HG03103 (cell line): Measurements from ENCODE around the gene GRIK4.

Experiments used
- ATAC-seq: cut with Tn5 transposase; IDR thresholded peaks from one replicate; pipeline ENCODE4 v1.9.1; 2021; ENCODE audit warnings: low read depth; ENCODE audit not compliant: unreplicated experiment

GRIK4 gene

DNA sequence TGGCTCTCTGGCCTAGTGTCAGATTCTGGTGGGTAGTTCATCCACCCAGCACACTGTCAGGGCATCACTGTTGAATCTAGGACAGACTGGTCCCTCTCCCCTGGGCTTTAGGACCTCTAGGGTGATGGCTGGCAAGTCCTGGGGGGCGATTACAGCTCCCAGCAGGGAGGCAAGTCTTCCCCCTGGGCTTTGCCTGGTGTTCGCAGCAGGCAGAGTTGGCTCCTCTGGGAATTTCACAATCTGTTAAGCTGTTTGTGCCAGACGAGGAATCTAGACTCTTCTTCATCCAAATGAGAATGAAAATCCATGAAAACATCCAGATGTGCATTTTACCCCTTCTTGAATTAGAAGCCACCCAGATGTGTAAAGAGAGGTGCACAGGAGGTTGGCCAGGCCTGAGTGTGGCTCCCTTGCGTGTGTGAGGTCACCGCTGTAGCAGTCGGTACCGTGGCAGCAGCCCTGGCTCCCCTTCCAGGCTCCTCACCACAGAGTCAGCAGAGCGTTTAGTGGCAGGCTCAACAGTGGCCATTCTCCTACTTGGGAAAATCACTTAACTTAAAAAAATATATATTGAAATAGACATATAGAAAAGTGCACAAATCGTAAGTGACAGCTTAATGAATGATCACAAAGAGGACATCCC lies 412.4 kb downstream of the GRIK4 start:
- no peak for ATAC-seq

DNA sequence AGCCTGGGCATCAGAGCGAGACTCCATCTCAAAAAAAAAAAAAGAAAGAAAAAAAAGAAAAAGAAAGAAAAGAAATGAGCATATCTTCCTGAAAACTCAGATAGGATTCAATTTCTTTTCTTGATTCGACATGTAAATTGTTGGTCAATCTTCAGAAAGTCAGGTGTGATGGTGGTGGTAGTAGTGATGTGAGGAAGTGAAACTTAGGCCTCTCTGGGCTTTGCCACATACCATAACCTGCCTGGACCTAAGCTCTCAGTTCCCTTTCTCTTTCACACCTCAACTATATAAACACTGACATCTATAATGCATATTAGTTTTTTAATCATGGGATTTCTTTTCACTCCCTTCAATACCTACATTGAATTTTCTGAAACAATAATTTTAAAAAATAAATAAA lies 414.4 kb downstream of the GRIK4 start:
- peak; percentile 99 for ATAC-seq

DNA sequence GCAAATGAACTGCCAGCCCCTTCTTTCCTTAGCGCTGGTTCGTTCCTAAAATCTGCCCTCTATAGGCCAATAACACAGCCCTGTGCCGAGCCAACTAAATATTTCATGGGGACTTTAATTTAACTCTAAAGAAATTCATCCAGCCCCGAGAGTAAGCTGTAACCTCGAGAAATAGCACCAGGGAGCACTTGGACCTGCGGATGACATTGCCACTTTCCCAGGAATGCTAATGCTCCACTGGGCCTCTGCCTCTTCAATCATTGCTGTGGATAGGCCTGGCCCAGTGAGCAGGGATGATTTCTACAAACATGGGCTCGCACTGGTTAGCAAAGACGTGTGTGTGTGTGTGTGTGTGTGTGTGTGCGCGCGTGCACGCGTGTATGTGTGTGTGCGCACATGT lies 417.1 kb downstream of the GRIK4 start:
- ATAC-seq = no peak

DNA sequence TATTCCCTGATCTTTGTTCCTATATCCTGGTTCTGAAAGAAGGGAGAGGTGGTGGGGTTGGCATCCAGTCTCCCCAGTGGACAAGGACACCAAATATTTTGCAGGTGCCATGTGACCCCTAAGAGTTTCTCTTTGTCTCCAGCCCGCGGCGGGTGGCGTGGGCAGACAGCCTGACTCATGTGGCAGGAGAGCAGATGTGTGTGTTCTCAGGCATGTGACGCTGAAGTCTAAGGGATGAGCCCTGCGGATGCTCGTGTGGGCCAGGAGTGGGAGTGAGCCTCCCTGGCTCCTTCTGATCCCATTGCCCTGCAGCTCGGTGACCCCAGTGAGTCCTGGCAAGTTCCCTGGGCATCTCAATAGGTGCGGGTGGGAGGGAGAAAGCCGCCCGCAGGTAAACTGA lies 417.5 kb downstream of the GRIK4 start:
- ATAC-seq = no peak

DNA sequence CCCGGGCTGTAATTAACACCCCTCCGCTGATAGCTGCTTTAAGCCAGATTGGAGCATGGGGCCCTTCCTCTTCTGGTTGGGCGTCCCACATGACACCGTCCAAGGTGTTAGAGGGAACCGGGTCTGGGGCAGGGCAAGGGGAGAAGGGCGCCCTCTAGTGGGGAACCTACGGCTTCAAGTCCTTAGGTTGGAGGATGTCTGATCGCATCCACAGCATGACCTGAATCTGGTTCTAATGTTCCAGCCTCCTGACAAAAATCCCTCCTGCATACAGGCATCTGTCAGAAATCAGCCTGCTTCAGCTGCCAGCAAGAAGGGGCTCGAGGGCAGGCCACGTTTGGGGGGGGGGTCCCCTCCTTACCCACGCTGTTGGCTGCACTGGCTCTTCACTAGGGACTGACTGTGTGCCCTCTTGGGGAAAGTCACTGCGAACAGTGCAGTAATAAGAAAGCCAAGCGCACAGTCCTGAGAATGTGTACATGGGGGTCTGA lies 418.2 kb downstream of the GRIK4 start:
- no peak for ATAC-seq

DNA sequence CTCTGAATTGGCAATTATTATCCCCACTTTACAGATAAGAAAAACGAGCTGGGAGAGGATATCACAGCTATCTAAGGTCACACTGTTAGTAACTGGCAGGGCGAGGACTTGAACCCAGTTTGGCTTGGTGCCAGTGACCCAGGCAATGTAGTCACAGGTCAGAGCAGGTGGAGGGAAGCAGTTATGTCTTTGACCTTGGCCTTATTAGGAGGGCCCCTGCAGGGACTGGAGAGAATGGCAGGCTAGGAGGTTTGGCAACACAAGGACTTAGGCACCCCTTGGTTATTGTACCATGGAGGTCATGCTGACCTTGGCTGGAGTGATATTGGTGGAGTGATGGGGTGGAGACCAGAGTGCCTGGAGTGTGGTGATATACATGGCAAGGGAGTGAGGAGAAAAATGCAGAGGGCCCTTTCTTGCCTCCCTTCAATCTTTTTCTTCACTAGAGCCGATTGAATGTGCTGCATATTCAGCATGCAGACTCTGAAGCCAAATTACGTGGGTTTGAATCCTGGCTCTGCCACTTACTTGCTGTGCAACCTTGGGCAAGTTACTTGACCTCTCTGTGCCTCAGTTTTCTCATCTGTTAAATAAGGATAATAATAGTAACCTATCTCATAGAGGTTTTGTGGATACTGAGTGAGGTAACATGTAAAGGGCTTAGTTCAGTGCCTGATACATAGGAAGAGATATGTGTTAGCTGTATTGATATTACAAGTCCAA lies 419.7 kb downstream of the GRIK4 start:
- no peak for ATAC-seq

DNA sequence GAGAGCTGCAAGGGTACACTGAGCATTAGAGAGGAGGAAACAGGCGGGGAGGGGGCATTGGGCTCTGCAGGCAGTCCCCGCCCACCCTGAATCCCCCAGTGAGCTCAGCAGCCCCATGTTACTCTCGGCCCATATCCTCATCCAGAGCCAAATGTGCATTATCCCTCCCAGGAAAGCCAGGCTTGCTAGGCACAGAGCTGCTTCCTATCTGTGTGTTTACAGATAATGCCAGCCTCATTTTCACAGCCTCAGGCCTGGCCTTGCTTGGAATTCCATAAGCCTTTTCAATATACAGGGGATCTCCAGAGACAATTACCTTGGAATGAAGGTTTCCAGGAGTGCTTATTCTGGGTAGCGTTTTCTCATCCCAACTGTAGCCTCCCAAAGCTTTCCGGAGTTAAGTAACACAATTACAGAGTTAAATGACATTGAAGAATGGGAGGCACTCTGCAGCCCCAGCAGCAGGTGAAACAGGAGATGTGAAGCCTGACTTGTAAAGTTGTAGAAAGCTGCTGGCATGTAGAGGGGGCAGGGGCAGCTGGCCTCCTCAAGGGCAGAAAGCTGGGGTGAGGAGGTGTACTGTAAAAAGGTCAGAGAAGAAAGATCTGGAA lies 420.9 kb downstream of the GRIK4 start:
- ATAC-seq = no peak

DNA sequence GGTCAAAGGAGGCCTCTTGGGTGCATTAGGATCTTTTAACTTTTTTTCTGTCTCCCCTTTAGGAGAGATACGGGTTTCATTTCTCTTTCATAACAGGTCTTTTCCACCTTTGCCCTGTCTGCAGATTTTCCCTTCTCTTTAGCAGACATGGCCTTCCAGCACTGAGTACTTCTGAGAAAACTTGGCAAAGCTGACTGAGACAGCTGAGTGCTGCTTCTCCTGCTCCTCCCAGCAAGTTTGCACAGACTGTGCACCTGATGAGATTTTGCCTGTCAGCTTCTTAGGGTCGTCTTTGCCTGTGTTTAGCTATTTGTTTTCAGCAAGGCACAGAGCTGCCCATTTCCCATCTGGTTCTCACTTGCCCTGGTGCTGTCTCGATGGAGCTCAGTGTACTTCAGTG lies 424.8 kb downstream of the GRIK4 start:
- no peak for ATAC-seq

DNA sequence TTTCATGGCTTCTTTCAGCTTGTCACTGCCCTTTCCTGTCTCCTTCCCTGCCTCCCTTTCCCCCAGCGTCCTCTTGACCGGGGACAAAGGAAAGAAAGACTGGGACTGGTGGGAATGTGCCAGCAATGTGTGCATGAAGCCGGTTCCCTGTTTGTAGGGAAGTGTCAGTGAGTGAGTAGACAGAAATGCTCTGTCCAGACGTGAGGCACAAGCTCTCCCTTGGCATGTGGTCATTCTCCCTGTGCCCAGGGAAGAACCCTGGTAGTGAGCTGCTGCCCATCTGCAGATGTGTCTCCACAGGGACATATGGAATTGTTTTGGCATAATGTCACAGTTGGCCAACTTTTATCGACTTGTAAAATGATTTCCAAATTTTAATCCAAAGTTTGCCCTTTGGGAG lies 426.0 kb downstream of the GRIK4 start:
- no peak for ATAC-seq

DNA sequence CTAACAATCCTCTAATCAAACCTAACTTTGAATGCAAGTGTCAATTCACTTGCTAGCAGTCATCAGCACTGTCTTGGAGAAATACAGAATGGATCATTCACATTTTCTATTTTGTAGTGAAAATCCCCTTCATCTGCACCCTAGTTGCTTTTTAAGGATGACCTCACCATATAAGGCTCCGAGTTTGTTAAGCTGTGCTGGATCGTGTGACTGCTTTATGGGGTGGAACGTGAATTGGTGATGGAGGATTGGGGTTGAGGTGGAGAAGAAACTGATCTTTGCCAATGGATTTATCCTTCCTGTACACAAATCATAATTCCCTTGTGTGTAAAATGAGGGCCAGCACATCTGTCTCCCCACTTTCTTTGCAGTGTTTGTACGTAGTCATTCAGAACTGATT lies 426.7 kb downstream of the GRIK4 start:
- ATAC-seq = no peak

DNA sequence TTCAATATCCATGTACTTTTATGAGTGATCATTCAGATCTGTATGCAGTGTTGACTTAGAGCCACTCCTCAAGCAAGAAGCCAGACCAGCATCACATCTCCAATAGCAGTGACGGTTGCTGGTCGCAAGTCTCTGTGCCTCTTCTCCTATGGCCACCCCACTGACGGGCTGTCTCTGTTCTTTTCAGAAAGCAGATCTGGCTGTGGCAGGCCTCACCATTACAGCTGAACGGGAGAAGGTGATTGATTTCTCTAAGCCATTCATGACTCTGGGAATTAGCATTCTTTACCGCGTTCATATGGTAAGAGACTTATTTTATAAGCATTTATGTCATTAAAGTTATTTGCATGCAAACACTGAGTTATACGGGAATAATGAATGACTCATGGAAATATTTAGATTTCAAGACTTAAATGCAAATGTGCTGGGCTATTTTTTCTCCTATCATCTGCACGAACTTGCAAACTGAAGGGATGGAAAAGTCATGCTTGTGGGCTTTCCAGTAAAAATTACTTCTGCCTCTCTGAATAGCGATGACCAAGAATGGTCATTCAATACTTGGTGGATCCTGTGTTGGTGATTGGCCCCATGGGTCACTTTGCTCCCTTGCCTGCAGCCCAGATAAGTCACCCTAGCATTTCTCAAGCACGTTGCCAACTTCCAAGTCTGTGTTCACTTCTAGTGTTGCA lies 428.8 kb downstream of the GRIK4 start:
- ATAC-seq = no peak

DNA sequence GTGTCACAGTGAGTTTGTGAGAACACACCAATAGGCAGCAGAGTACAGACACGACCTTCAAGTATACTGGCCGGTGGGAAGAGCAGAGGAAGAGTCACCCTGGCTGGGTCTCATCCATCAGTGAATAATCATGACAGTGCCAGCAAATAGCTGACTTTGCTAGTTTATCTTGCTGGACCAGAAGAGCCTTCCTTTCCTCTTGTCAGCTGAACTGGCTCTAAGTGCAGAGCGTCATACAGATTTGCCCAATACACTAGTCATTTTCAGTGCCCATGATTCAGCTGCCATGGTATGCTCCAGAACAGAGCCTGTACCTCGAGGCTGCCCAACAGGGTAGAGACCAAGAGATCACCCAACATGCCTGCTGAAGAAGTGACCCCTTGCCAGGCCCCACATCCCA lies 429.5 kb downstream of the GRIK4 start:
- ATAC-seq = no peak

DNA sequence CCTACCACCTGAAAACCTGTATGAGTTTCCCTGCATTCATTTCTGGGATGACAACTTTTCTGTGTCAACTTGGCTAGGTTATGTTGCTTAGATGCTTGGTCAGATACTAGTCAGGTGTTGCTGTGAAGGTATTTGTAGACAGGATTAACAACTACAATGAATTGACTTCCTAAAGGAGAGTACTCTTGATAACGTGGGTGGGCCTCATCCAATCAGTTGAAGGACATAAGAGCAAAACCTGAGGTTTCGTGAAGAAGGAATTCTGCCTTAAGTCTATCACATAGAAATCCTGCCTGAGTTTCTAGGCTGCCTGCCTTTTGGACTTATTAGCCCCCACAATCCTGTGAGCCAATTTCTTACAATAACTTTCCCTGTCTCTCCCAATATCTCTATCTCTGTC lies 431.2 kb downstream of the GRIK4 start:
- no peak for ATAC-seq

DNA sequence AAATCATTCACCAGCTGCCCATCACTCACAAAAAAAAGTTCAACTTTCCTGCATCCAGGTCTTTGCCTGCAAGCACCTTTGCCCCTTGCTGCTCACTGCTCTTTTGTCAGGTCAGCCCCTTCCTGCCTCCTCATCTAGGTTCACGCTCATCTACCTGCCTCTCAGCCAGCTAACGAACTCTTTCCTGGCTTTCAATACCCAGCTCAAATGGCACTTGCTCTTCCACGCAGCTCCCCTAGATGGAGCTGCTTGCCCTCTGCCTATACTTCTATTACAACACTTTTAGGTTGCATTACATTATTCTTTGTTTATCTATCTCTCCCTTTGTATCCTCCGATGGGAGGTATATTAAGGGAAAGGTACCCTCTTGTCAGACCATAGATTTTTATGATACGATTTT lies 433.5 kb downstream of the GRIK4 start:
- ATAC-seq = no peak

DNA sequence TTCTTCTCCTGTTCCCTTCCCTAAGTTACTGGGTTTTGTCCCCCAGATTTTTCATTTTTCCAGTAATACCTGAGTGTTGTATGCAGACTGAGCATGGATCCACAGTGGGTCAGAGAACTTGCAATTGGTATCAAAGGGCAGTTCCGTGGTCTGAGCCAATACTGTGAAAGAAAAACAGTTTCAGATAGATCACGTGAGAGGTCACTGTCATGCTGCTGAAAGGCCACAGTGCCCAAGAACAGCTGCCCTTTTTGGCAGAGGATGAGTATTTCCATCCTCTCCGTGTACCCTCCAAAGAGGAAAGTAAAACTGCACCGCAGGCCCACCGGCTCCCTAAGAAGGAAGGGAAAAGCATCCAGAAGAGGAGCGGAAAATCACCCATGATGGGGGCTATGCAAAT lies 439.3 kb downstream of the GRIK4 start:
- ATAC-seq = no peak

DNA sequence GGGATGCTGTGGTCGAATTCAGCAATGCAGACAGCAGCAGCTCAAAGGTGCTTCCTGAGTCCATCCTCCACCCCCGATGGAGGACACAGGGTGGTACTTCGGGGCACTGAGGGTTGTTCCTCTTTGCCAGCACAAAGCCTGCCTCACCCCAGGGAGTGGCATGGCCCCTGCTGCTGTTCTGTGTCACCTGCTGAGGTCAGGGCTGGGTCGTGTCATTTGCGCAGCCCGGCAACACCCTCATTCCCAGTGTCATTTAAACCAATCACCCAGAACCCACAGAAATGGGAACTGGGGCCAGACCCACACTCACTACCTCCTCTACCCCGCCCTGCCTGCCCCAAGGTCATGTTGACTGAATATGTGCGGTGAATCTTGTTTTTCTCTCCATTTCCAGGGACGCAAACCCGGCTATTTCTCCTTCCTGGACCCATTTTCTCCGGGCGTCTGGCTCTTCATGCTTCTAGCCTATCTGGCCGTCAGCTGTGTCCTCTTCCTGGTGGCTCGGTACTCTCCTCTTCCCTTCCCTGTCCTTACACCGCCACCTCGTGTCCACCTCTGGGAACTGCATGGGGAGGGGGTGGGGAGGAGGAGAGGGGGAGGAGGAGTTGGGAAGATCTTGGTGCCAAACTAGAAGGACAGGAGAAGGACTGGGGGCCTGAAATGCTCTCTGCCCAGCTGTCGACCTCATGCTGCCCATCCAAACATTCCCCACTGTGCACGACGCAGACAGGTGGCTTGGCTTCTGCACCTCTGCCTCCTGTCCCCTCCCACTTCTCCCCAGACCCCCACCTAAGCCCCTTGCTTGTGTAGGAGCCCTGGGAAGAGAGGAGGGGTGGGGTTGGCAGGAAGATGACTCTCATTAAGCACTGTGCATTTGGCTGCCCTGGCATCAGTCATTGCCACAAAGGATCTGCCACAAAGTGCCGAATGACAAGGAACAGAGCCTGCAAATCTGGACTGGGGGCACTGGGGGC lies 441.2 kb downstream of the GRIK4 start:
- ATAC-seq = no peak

DNA sequence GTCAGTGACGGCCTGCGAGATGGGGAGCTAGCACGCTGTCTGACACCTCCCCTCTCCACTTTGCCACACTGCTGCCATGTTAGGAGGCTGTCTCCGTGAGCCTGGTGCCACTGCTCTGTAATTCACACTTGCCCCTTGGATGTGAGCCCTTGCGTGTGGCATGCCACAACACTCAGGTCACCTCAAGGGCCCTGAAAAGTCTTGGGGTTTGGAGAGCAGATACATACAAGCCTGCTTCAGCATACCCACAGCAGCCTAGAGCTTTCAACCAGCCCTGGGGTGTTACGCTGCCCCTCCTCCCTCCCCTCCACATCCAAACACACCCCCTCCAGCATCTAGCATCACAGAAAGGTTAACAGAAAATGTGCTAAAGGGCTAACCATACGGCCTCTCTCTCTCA lies 442.8 kb downstream of the GRIK4 start:
- no peak for ATAC-seq

DNA sequence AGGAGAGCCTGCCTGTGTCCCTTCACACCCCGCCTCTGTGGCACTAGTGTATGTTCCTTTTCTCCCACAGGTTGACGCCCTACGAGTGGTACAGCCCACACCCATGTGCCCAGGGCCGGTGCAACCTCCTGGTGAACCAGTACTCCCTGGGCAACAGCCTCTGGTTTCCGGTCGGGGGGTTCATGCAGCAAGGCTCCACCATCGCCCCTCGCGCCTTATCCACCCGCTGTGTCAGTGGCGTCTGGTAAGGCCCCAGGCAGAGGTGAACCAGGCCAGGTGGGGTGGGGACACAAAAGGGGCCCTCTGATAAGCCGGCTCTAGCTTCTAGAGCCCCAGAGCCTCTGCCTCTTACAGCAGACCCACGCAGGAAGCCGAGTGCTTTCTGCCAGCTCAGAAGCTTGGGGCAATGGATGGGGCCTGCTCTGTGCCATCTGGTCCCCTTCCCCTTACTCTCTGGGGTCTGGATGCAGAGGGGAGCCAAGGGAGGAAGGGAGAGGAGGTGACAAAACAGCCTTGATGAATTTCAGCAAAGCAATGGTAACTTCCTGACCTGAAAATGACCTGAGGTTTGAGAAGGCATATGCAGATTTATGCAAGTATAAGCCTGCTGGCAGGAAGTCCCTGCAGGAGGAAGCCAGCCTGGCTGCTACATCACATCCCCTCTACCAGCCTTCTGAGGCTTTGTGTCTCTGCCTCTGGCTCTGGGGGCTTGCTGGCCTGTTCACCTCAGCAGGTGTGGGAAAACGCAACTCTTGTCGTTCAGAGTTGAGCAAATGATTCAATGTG lies 445.4 kb downstream of the GRIK4 start:
- no peak for ATAC-seq

DNA sequence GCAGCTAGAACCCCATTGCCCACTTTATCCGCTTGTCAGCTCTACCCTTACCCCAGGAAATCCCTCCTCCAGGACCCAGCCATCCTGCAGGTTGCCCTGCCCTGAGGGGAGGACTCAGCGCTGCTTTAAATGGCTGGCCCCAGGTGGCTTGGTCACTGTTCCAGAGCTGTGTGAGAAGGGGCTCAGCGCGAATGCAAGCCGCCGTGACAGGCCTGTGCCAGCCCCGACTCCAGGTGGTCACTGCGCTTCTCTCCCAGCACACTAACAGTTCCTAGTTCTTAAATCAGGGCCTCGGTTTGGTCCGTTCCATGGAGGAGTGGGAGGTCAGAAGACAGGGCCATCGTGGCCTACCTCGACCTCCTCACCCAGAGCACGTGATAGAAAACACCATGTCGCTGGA lies 446.6 kb downstream of the GRIK4 start:
- no peak for ATAC-seq
